HepG2 (cell line): ENCODE measurements around the gene SLC38A9. TPM values are rescaled to one million over a fixed set of nuclear protein-coding genes. Genes with fewer than 3 reads are reported as not detected.

ENCODE experiments used
- ATAC-seq: fragments of 200-7000 bp; cut with Tn5 transposase; 3 replicates; pipeline ENCODE4 v1.9.1; 2020; ENCODE audit warnings: mild to moderate bottlenecking, moderate library complexity
- BruUV-seq: library from RNA; stranded (reverse); fragments of 400-500 nt; replicated peaks from 2 replicates; lab custom pipeline; 2021; lab: Mats Ljungman, UMichigan
- CTCF ChIA-PET: fragments of 300-600 bp; formaldehyde crosslinking; extraction: SDS; loops from one replicate; lab custom pipeline; 2021; ENCODE audit warnings: low total read pairs, inconsistent platforms, low intra/inter-chr PET ratio; lab: Yijun Ruan, JAX
- POLR2A ChIA-PET: fragments of 350-600 bp; sonication (Branson Sonifier 250); formaldehyde crosslinking; loops from one replicate; lab custom pipeline; 2020; ENCODE audit warnings: antibody characterized with exemption, inconsistent platforms; lab: Yijun Ruan, JAX
- DNase-seq: peaks from one replicate; pipeline ENCODE4 v3.0.0-alpha.2; 2015; ENCODE audit warnings: low spot score
- FAIRE-seq: peaks from 3 replicates; lab custom pipeline; 2011; peaks lifted over from hg19 to GRCh38; lab: Jason Lieb, UNC
- H2AFZ ChIP-seq: one replicate; pipeline ENCODE4 v1.6.1; 2011; ENCODE audit warnings: low read length, inconsistent platforms
- H3K27ac ChIP-seq: fragments of 300-600 bp; 3 replicates; pipeline ENCODE4 v1.8.0; 2011; ENCODE audit warnings: mixed run types, mild to moderate bottlenecking, mixed read lengths, low read length, inconsistent platforms; ENCODE audit not compliant: insufficient read depth; ENCODE audit errors: extremely low read length
- H3K27me3 ChIP-seq, 2 experiments: fragments of 200-600 bp in 1 of 2; 2 replicates in 1 of 2; 3 replicates in 1 of 2; pipeline versions ENCODE4 v1.6.0 to v1.8.0; 2011; ENCODE audit warnings: low read length in 2 of 2, mild to moderate bottlenecking in 2 of 2, moderate library complexity in 2 of 2, inconsistent platforms in 1 of 2; ENCODE audit not compliant: insufficient read depth in 2 of 2, control insufficient read depth in 1 of 2
- H3K36me3 ChIP-seq, 2 experiments: fragments of 200-600 bp in 1 of 2; replicated peaks in 1 of 2; 2 replicates in 1 of 2; 3 replicates in 1 of 2; pipeline versions ENCODE4 v1.5.1 to v1.8.0; 2011; ENCODE audit warnings: low read length in 2 of 2, inconsistent platforms in 1 of 2; ENCODE audit not compliant: insufficient read depth in 2 of 2, control insufficient read depth in 1 of 2
- H3K4me1 ChIP-seq: 2 replicates; pipeline ENCODE4 v1.5.1; 2012; ENCODE audit warnings: low read length, inconsistent platforms; ENCODE audit not compliant: insufficient read depth
- H3K4me2 ChIP-seq: 2 replicates; pipeline ENCODE4 v1.6.0; 2011; ENCODE audit warnings: low read depth, low read length, inconsistent platforms
- H3K4me3 ChIP-seq, 3 experiments: fragments of 200-600 bp in 1 of 3; sonication (generic), shearing (Covaris generic) in 1 of 3; replicated peaks in 1 of 3; 2 replicates each; pipeline ENCODE4 v1.5.1; 2011 to 2016; ENCODE audit warnings: low read length in 3 of 3, inconsistent platforms in 2 of 3, low read depth in 2 of 3, mild to moderate bottlenecking in 2 of 3, control low read depth in 1 of 3, mixed read lengths in 1 of 3; ENCODE audit not compliant: insufficient read depth in 1 of 3
- H3K79me2 ChIP-seq: one replicate; pipeline ENCODE4 v1.6.1; 2011; ENCODE audit warnings: low read length, inconsistent platforms; ENCODE audit not compliant: insufficient read depth
- H3K9ac ChIP-seq: 2 replicates; pipeline ENCODE4 v1.6.0; 2011; ENCODE audit warnings: mild to moderate bottlenecking, low read depth, low read length, inconsistent platforms; ENCODE audit not compliant: insufficient read depth
- H3K9me3 ChIP-seq: 2 replicates; pipeline ENCODE4 v1.5.1; 2012; ENCODE audit warnings: mild to moderate bottlenecking, low read length
- H4K20me1 ChIP-seq: 2 replicates; pipeline ENCODE4 v1.6.0; 2011; ENCODE audit warnings: inconsistent platforms, mild to moderate bottlenecking, low read length, moderate library complexity; ENCODE audit not compliant: insufficient read depth
- AKNA ChIP-seq: sonication (generic); formaldehyde crosslinking; IDR thresholded peaks from 2 replicates; pipeline ENCODE4 v1.4.0; 2020; ENCODE audit warnings: missing genetic modification reagents, borderline replicate concordance
- ARNTL ChIP-seq: sonication (generic); formaldehyde crosslinking; IDR thresholded peaks from 2 replicates; pipeline ENCODE4 v1.4.0; 2020; ENCODE audit warnings: mild to moderate bottlenecking, missing genetic modification reagents
- CEBPB ChIP-seq: IDR thresholded peaks from 2 replicates; pipeline ENCODE4 v1.6.1; 2011; ENCODE audit warnings: low read depth, low read length, improper control_type of control experiment, borderline replicate concordance
- KLF12 ChIP-seq: sonication (generic); formaldehyde crosslinking; IDR thresholded peaks from 2 replicates; pipeline ENCODE4 v1.4.0; 2020; ENCODE audit warnings: missing genetic modification reagents, borderline replicate concordance
- KLF13 ChIP-seq: sonication (generic); formaldehyde crosslinking; IDR thresholded peaks from 2 replicates; pipeline ENCODE4 v1.4.0; 2020; ENCODE audit warnings: mild to moderate bottlenecking, missing genetic modification reagents
- MEF2D ChIP-seq: sonication (generic); formaldehyde crosslinking; IDR thresholded peaks from 2 replicates; pipeline ENCODE4 v1.5.1; 2020; ENCODE audit warnings: mild to moderate bottlenecking, missing genetic modification reagents
- MYC ChIP-seq: sonication (generic); formaldehyde crosslinking; IDR thresholded peaks from 2 replicates; pipeline ENCODE4 v1.9.0; 2021; ENCODE audit warnings: missing genetic modification reagents, borderline replicate concordance
- POLR2AphosphoS5 ChIP-seq: IDR thresholded peaks from 2 replicates; pipeline ENCODE4 v1.6.1; 2012; ENCODE audit warnings: low read depth, low read length
- RFX3 ChIP-seq: IDR thresholded peaks from 2 replicates; pipeline ENCODE4 v1.6.1; 2016; ENCODE audit warnings: missing biosample characterization, missing genetic modification reagents
- SRSF9 ChIP-seq: fragments of 200-400 bp; formaldehyde crosslinking; IDR thresholded peaks from 2 replicates; pipeline ENCODE4 v1.6.1; 2018; ENCODE audit warnings: borderline replicate concordance, mild to moderate bottlenecking, low read depth, low read length; ENCODE audit not compliant: insufficient read depth, poor library complexity, severe bottlenecking
- TCF12 ChIP-seq, 2 experiments: fragments of 450-650 bp in 1 of 2; sonication (generic) in 1 of 2; formaldehyde crosslinking in 1 of 2; IDR thresholded peaks; 2 replicates each; pipeline versions ENCODE4 v1.6.1 to v1.8.0; 2017 to 2022; ENCODE audit warnings: antibody characterized with exemption in 1 of 2, mild to moderate bottlenecking in 1 of 2, missing genetic modification reagents in 1 of 2, moderate library complexity in 1 of 2
- U2AF2 ChIP-seq: fragments of 200-400 bp; formaldehyde crosslinking; IDR thresholded peaks from 2 replicates; pipeline ENCODE4 v1.6.1; 2017; ENCODE audit warnings: low read depth, mild to moderate bottlenecking, low read length
- ZNF589 ChIP-seq: sonication (generic); formaldehyde crosslinking; conservative IDR thresholded peaks from 2 replicates; pipeline ENCODE4 v1.8.0; 2022; ENCODE audit warnings: mild to moderate bottlenecking, moderate library complexity, missing genetic modification reagents
- ZNF709 ChIP-seq: sonication (generic); formaldehyde crosslinking; IDR thresholded peaks from 2 replicates; pipeline ENCODE4 v1.5.0; 2020; ENCODE audit warnings: mild to moderate bottlenecking, missing genetic modification reagents
- WGBS: methylation state at CpG from one replicate; pipeline ENCODE4 v1.1.6; 2017; ENCODE audit warnings: low lambda C conversion rate; 5-methylcytosine and 5-hydroxymethylcytosine counted together
- in situ Hi-C: cut with HindIII; loops from 2 replicates; pipeline ENCODE4 v1.10.0; 2017; ENCODE audit warnings: low pct_unique_long_range_greater_than_20kb; ENCODE audit not compliant: extremely low pct_ligation_motif_present
- intact Hi-C: fragments of 100-400 bp; cut with micrococcal nuclease; formaldehyde crosslinking; loops from one replicate; pipeline ENCODE4 v1.10.0; 2022; ENCODE audit not compliant: unreplicated experiment
- polyA plus RNA-seq, 8 experiments: library from polyadenylated mRNA; depleted of rRNA in 3 of 8; stranded (reverse) in 7 of 8; unstranded in 1 of 8; fragments of >200 nt; fragmentation: Illumina TruSeq in 4 of 8; extraction: Trizol in 4 of 8; gene quantifications; 2 replicates each; pipeline versions ENCODE4 v1.2.1 to v1.2.3, GENCODE V29; 2011 to 2016; ENCODE audit warnings: low read depth in 4 of 8, missing spikeins in 1 of 8, mixed read lengths in 1 of 8; ENCODE audit not compliant: insufficient read depth in 1 of 8
- total RNA-seq, 5 experiments: library from RNA; depleted of rRNA; stranded (reverse); fragments of >200 nt; fragmentation: Illumina TruSeq; extraction: Trizol; gene quantifications; 2 replicates each; pipeline ENCODE4 v1.2.3, GENCODE V29; 2016; ENCODE audit warnings: low read depth in 1 of 5

The SLC38A9 gene
- total and polyA plus RNA-seq, 2 of the 13 experiments (the other 11 are each of a cell fraction or from before 2014, with no cell fraction given) = 19.3 to 36.0 TPM

- no peaks in the 10 kb centered on the region for H3K9me3 ChIP-seq
- FAIRE-seq = no peak
- peaks cover 14% of the 10 kb centered on the region for H3K4me1 ChIP-seq
- intact Hi-C loops (no loop called here), in situ Hi-C loops (no loop called here)
- CTCF ChIA-PET = no interaction called here
- H3K27me3 ChIP-seq = no peaks in the 10 kb centered on the region
- H3K36me3 ChIP-seq = no peaks in the 10 kb centered on the region
- no peak overlapping the region for H3K9ac ChIP-seq
- 93% methylated on average over 7 of the region's 8 CpGs for WGBS
- no peak overlapping the region for H2AFZ ChIP-seq
- DNase-seq = no peak
- ATAC-seq = no peak
- no peak overlapping the region for H3K27ac ChIP-seq
- H3K4me3 ChIP-seq = no peak overlapping the region
- TF ChIP-seq CEBPB (peak; percentile 72), TCF12 (IDR thresholded peaks at IDR 0.05) (no peak), TCF12 (CRISPR knock-in tag; IDR thresholded peaks at IDR 0.05) (no peak)
- no peaks in the 10 kb centered on the region for H3K79me2 ChIP-seq
- H3K4me2 ChIP-seq = no peak overlapping the region
- POLR2A ChIA-PET = no interaction called here
- BruUV-seq = no TSS peak
- H4K20me1 ChIP-seq = no peaks in the 10 kb centered on the region
These were observed 87.1 kb downstream of the SLC38A9 start for GRCh38 chr5:55624841-55625588.

- POLR2A ChIA-PET = no interaction called here
- WGBS = 93% methylated on average over 1 of the region's 1 CpG
- in situ Hi-C loops = no loop called here
- no peaks in the 10 kb centered on the region for H4K20me1 ChIP-seq
- no TSS peak for BruUV-seq
- FAIRE-seq (no peak), ATAC-seq (no peak), DNase-seq (no peak)
- H3K9me3 ChIP-seq = no peaks in the 10 kb centered on the region
- no peaks in the 10 kb centered on the region for H3K36me3 ChIP-seq
- H3K79me2 ChIP-seq = no peaks in the 10 kb centered on the region
- H3K27ac ChIP-seq = no peak overlapping the region
- no peak overlapping the region for H3K9ac ChIP-seq
- H2AFZ ChIP-seq = no peak overlapping the region
- intact Hi-C loops = no loop called here
- H3K27me3 ChIP-seq = no peaks in the 10 kb centered on the region
- no peak overlapping the region for H3K4me2 ChIP-seq
- H3K4me1 ChIP-seq = peaks cover 14% of the 10 kb centered on the region
- CTCF ChIA-PET = no interaction called here
- H3K4me3 ChIP-seq = no peak overlapping the region
- TF ChIP-seq MEF2D (CRISPR knock-in tag) (no peak), U2AF2 (no peak), ARNTL (CRISPR knock-in tag) (no peak), KLF13 (CRISPR knock-in tag) (no peak), KLF12 (no peak), SRSF9 (no peak), RFX3 (CRISPR knock-in tag) (no peak), ZNF589 (CRISPR knock-in tag) (no peak), ZNF709 (CRISPR knock-in tag) (no peak), MYC (no peak), AKNA (CRISPR knock-in tag) (no peak), POLR2AphosphoS5 (no peak)
These were observed 88.3 kb downstream of the SLC38A9 start for GRCh38 chr5:55623789-55624188.
